Non-pigmented ciliary epithelial cell (primary cell): ENCODE measurements around the gene RETREG1.
A peak's percentile ranks its signal among the peaks of the same experiment; 100 is the strongest.
"Not testable (repeated sequence)": the region's sequence is repeated elsewhere in the genome, so short reads cannot be mapped to it uniquely, and the experiment has no call there.

Experiments used
- DNase-seq: peaks from one replicate; pipeline ENCODE4 v3.0.0-alpha.2; 2010; ENCODE audit warnings: low read depth

The RETREG1 gene

GRCh38 chr5:16615741-16616535, 859 bp downstream of the RETREG1 start:
- no peak for DNase-seq

GRCh38 chr5:16612007-16612406, 4.8 kb downstream of the RETREG1 start:
- no peak for DNase-seq

- not testable (repeated sequence) for DNase-seq
These were observed 5.9 kb downstream of the RETREG1 start for GRCh38 chr5:16610896-16611295.

GRCh38 chr5:16609412-16609811, 7.4 kb downstream of the RETREG1 start:
- DNase-seq: no peak

GRCh38 chr5:16606628-16607027, 10.2 kb downstream of the RETREG1 start:
- DNase-seq: no peak

- no peak for DNase-seq
These were observed 13.1 kb downstream of the RETREG1 start for GRCh38 chr5:16603701-16604100.

- DNase-seq: no peak
These were observed 13.5 kb downstream of the RETREG1 start for GRCh38 chr5:16603295-16603694.

GRCh38 chr5:16602182-16602581, 14.6 kb downstream of the RETREG1 start:
- no peak for DNase-seq

- no peak for DNase-seq
These were observed 15.9 kb downstream of the RETREG1 start for GRCh38 chr5:16600946-16601345.

- no peak for DNase-seq
These were observed 16.4 kb downstream of the RETREG1 start for GRCh38 chr5:16600397-16600796.

GRCh38 chr5:16597946-16598694, 18.7 kb downstream of the RETREG1 start:
- DNase-seq: no peak

GRCh38 chr5:16596581-16596940, 20.2 kb downstream of the RETREG1 start:
- peak; percentile 45 for DNase-seq

GRCh38 chr5:16595881-16596580, 20.8 kb downstream of the RETREG1 start:
- no peak for DNase-seq

GRCh38 chr5:16593628-16594027, 23.2 kb downstream of the RETREG1 start:
- no peak for DNase-seq

GRCh38 chr5:16593013-16593412, 23.8 kb downstream of the RETREG1 start:
- peak; percentile 40 for DNase-seq

GRCh38 chr5:16592255-16592654, 24.5 kb downstream of the RETREG1 start:
- no peak for DNase-seq

GRCh38 chr5:16590685-16591084, 26.1 kb downstream of the RETREG1 start:
- DNase-seq: no peak

GRCh38 chr5:16589658-16590057, 27.1 kb downstream of the RETREG1 start:
- no peak for DNase-seq

- DNase-seq: no peak
These were observed 28.2 kb downstream of the RETREG1 start for GRCh38 chr5:16588434-16589214.

- no peak for DNase-seq
These were observed 30.2 kb downstream of the RETREG1 start for GRCh38 chr5:16586556-16586955.

- DNase-seq: no peak
These were observed 31.6 kb downstream of the RETREG1 start for GRCh38 chr5:16585041-16585667.

GRCh38 chr5:16582081-16582480, 34.7 kb downstream of the RETREG1 start:
- no peak for DNase-seq
